ENCODE measurements around the gene RBM23.

DNA sequence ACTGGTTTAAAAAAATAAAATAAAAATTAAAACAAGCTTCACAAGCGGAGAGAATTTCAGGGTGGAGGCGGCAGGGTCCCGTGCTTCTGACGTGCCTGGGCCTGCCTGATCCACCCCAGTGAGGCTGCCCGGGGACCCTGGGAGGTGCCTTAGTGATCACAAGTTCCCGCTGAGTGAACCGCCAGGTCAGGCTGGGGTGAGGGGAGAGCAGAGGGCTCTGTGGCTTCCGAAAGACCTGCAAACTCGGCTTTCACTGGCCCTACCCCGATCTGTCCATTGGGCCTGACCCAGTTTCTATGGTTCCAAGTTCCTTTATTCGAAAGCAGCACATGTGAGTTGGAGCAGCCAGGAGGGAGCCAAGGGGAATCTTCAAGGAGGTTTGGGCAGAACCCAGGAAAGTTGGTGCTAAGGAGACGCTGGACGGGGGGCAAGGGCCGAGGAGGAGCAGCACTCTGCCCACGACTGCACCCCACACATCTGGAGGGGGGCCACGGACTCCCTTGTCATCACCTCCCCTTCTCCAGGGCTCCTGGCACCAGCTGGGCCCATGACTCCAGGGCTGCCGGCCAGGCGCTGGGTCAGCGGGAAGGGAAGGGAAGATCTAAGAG, 69.6 kb downstream of the RBM23 start:
- TF ChIP-seq, protein P1, sequence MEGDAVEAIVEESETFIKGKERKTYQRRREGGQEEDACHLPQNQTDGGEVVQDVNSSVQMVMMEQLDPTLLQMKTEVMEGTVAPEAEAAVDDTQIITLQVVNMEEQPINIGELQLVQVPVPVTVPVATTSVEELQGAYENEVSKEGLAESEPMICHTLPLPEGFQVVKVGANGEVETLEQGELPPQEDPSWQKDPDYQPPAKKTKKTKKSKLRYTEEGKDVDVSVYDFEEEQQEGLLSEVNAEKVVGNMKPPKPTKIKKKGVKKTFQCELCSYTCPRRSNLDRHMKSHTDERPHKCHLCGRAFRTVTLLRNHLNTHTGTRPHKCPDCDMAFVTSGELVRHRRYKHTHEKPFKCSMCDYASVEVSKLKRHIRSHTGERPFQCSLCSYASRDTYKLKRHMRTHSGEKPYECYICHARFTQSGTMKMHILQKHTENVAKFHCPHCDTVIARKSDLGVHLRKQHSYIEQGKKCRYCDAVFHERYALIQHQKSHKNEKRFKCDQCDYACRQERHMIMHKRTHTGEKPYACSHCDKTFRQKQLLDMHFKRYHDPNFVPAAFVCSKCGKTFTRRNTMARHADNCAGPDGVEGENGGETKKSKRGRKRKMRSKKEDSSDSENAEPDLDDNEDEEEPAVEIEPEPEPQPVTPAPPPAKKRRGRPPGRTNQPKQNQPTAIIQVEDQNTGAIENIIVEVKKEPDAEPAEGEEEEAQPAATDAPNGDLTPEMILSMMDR (IDR thresholded peaks at IDR 0.05): no peak
- TF ChIP-seq ZNF138 (CRISPR knock-in tag; conservative IDR thresholded peaks at IDR 0.05): no peak
- TF ChIP-seq USF1 (CRISPR knock-in tag; IDR thresholded peaks at IDR 0.05): no peak
- no peak for TF ChIP-seq ZNF423 (CRISPR knock-in tag; IDR thresholded peaks at IDR 0.05)

Measured in WTC11 (cell line).